ENCODE results near the gene CNTROB. TPM values are rescaled to one million over a fixed set of nuclear protein-coding genes. Genes with fewer than 3 reads are reported as not detected.

Gene CNTROB, protein sequence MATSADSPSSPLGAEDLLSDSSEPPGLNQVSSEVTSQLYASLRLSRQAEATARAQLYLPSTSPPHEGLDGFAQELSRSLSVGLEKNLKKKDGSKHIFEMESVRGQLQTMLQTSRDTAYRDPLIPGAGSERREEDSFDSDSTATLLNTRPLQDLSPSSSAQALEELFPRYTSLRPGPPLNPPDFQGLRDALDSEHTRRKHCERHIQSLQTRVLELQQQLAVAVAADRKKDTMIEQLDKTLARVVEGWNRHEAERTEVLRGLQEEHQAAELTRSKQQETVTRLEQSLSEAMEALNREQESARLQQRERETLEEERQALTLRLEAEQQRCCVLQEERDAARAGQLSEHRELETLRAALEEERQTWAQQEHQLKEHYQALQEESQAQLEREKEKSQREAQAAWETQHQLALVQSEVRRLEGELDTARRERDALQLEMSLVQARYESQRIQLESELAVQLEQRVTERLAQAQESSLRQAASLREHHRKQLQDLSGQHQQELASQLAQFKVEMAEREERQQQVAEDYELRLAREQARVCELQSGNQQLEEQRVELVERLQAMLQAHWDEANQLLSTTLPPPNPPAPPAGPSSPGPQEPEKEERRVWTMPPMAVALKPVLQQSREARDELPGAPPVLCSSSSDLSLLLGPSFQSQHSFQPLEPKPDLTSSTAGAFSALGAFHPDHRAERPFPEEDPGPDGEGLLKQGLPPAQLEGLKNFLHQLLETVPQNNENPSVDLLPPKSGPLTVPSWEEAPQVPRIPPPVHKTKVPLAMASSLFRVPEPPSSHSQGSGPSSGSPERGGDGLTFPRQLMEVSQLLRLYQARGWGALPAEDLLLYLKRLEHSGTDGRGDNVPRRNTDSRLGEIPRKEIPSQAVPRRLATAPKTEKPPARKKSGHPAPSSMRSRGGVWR
- total RNA-seq, result 15.9 and 17.0 TPM in 2 replicates

DNA sequence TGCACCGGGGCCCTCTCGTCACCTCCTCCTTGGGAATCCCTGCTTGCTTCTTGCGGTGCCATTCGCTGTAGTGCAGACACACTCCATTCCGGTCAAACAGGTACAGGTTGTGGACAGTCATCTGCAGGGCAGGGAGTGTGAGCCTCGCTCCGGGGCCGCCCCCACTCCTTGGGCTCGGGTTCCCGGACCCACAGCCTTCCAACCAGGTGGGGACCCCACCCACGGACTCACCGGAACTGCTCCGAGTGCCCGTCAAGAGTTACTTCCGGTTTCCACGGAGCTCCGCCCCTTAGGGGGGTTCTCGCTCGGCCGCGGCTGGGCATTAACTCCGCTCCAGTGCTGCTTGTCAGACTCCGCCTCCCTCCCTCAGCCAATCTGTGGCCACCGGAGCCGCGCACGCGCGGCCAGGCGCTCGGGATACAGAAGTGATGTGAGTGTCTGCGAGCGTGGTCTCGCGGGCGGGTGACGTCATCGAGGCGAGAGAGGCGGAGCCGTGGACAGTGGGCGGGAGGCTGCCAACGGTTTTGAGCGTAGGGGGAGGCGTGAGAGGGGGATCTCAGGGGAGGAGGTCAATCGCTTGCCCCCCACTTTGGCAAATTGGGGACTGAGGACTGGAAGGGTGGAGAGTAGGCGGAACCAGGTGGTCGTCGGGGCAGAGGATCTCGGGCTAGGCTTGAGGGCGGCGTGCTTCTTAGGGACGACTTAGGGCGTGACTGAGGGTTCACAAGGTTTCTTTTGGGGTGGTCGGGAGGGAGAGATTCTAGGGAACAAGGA lies at the start of gene CNTROB, which contains the start of gene TRAPPC1:
TSS of gene CNTROB (plus strand) at position 498 of the 774 bp plus-strand sequence. CDS start 874 bp downstream, outside the sequence.
TSS of gene TRAPPC1 (minus strand) at position 238 of the 774 bp plus-strand sequence. CDS start at position 121, 117 bp downstream.

DNA sequence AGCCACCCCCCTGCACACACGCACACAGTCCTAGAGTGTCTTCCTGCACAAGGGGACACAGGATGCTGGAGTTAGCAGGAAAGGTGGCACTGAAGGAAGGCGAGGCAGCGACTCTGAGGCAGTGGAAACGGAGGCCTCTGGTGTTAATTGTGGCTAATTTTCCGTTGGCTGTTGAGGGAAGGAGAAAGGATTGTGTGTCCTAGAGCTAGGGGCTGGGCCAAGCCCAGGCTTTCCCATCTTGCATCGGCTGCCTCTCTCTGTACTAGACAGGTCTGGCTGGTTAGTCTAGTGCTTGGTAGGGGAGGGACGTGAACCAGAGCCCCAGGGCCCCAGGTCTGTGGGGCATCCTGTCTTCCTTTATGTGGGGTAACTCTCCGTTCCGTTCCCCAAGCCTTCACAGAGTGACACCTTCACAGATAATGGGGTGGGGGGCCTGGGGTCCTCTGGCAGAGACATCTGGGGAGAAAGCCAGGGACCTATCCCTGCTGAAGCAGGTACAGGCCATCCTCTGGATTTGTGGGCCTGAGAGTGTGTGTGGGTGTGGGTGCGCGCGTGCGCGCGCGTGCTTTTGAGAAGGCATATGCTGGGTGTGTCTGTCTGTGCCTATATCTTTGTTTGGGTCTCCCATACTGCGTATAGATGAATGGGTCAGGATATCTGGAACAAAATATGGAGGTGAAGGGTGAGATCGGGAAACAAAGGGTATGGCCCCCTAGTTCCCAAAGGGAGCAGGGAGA lies 43.7 kb upstream of the CNTROB start, which contains the start of gene CHD3:
TSS of gene CHD3 (plus strand) at position 606 of the 737 bp plus-strand sequence. CDS start 212 bp downstream, outside the sequence.

GRCh38 chr17:7915611-7916384 lies 16.2 kb upstream of the CNTROB start, which contains the start of gene RNF227:
Gene RNF227, minus strand, starts transcription at chr17:7916289. Its CDS starts 94 bp downstream, at chr17:7916195.

GRCh38 chr17:7929158-7930023 lies 2.6 kb upstream of the CNTROB start, which contains the start of gene KCNAB3:
Gene KCNAB3, minus strand, starts transcription at chr17:7929856. Its CDS starts 421 bp downstream, at chr17:7929435.

Other genes starting within 250 kb of the CNTROB start
- gene TP53, start 244.7 kb upstream of the CNTROB start, total RNA-seq, result 40.6 and 70.1 TPM in 2 replicates
- gene WRAP53, start 243.7 kb upstream of the CNTROB start, total RNA-seq, result 10.1 and 10.6 TPM in 2 replicates
- gene EFNB3, start 227.0 kb upstream of the CNTROB start, total RNA-seq, result 0.15 and 0.97 TPM in 2 replicates
- gene DNAH2, start 214.5 kb upstream of the CNTROB start, total RNA-seq, result under 0.01 and 0.30 TPM in 2 replicates
- gene KDM6B, start 98.0 kb upstream of the CNTROB start, total RNA-seq, result 1.2 and 2.9 TPM in 2 replicates
- gene TMEM88, start 77.1 kb upstream of the CNTROB start, total RNA-seq, result 27.0 and 44.8 TPM in 2 replicates
- 48.9 and 115 TPM in 2 replicates for gene NAA38, start 74.6 kb upstream of the CNTROB start, total RNA-seq
- gene CYB5D1, start 74.2 kb upstream of the CNTROB start, total RNA-seq, result 7.0 and 7.1 TPM in 2 replicates
- gene CHD3, start 43.4 kb upstream of the CNTROB start, total RNA-seq, result 104 TPM in 2 replicates
- 0.65 and 0.76 TPM in 2 replicates for gene RNF227, start 15.9 kb upstream of the CNTROB start, total RNA-seq
- gene KCNAB3, start 2.4 kb upstream of the CNTROB start, total RNA-seq, result 0.15 and 0.32 TPM in 2 replicates
- gene TRAPPC1, start 260 bp upstream of the CNTROB start, total RNA-seq, result 34.5 and 35.4 TPM in 2 replicates
- gene GUCY2D, start 70.4 kb downstream of the CNTROB start, total RNA-seq, result not detected in 2 replicates
- gene ALOX15B, start 106.9 kb downstream of the CNTROB start, total RNA-seq, result not detected in 2 replicates
- not detected in 2 replicates for gene ALOX12B, start 155.5 kb downstream of the CNTROB start, total RNA-seq
- under 0.01 TPM in 1 of 2 replicates, not detected in the other for gene ALOXE3, start 186.3 kb downstream of the CNTROB start, total RNA-seq
- gene HES7, start 191.9 kb downstream of the CNTROB start, total RNA-seq, result not detected in 2 replicates
- 2.9 and 3.2 TPM in 2 replicates for gene PER1, start 220.2 kb downstream of the CNTROB start, total RNA-seq
- 4.2 and 8.1 TPM in 2 replicates for gene VAMP2, start 230.7 kb downstream of the CNTROB start, total RNA-seq
- 24.8 and 44.5 TPM in 2 replicates for gene TMEM107, start 244.2 kb downstream of the CNTROB start, total RNA-seq